HG03520 (cell line): ENCODE measurements around the gene ATG7.
"Not testable (repeated sequence)": the region's sequence is repeated elsewhere in the genome, so short reads cannot be mapped to it uniquely, and the experiment has no call there.

Experiments
- ATAC-seq: cut with Tn5 transposase; IDR thresholded peaks from one replicate; pipeline ENCODE4 v1.9.1; 2021; ENCODE audit warnings: mild to moderate bottlenecking, moderate library complexity; ENCODE audit not compliant: unreplicated experiment

The ATG7 gene

GRCh38 chr3:11384074-11384473 is 111.9 kb downstream of the ATG7 start:
- no peak for ATAC-seq

DNA sequence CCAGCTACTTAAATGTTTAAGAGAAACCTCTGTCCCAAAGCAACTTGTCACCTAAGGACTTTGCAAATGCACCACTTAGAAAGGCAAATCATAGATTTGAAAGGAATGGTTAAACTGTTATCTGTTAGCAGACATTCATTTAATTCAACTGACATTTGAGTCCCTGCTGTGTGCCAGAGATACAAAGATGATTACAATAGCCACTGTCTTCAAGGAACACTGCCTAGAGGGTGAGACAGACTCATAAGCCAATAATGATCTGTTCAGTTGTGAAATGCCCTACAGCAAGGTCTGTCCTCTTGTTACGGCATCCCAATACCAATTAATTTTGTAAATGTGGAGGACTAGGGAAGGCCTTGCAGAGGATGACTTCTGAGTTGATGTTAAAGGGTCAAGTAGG is 113.1 kb downstream of the ATG7 start:
- no peak for ATAC-seq

- ATAC-seq = no peak
These were observed 113.7 kb downstream of the ATG7 start for GRCh38 chr3:11385891-11386290.

GRCh38 chr3:11386465-11387113 is 114.4 kb downstream of the ATG7 start:
- ATAC-seq = no peak

- ATAC-seq = no peak
These were observed 117.4 kb downstream of the ATG7 start for GRCh38 chr3:11389386-11390268.

DNA sequence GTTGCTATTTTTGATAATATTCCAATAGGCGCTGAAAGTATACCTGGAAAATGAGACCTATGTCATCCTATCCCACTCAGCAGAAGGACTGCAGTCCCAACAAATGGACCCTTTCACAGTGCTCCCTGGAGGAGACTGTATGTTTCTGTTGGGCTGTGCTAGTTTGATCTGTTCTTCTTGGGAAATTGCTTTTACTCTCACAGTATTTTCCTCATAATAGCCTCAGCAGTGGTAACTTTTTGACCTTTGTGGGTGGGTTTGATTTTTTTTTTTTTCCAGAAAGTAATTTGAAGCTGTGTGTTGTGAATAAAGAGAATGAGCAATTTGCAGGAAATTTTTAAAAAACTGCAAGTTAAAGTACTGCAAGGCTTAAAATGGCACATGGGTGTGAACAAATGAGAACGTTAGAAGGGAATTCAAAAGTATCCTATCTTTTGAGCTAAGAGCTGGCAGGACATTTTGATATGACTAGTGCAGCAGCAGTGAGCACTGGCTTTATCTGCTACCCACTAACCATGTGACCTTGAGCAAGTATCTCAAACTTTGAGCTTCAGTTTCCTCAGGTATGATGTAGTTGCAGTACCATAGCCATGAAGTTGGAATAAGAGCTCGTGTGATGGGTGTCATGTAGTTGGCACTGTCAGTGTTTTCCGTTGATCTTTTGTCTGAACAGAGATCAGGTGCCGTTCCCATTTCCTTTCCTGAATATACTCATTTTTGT is 118.4 kb downstream of the ATG7 start:
- no peak for ATAC-seq

GRCh38 chr3:11391174-11391879 is 119.1 kb downstream of the ATG7 start:
- ATAC-seq = no peak

GRCh38 chr3:11392014-11392859 is 120.0 kb downstream of the ATG7 start:
- no peak for ATAC-seq

- ATAC-seq = no peak
These were observed 120.6 kb downstream of the ATG7 start for GRCh38 chr3:11392860-11393114.

DNA sequence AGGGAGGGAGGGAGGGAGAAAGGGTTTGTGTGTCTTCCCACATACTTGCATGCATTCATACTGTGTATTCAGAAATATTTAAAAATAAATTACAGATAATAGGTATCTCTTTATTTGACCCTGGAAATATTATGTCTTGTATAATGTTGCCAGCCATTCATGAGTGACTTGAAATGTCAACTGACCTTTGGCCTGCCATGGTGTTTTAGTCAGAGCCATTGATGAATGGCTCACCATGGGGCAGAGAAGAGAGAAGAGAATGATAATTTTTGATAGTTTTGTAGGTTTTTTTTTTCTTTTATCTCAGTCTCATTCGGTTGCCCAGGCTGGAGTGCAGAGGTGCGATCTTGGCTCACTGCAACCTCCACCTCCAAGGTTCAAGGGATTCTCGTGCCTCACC is 121.2 kb downstream of the ATG7 start:
- ATAC-seq = no peak

DNA sequence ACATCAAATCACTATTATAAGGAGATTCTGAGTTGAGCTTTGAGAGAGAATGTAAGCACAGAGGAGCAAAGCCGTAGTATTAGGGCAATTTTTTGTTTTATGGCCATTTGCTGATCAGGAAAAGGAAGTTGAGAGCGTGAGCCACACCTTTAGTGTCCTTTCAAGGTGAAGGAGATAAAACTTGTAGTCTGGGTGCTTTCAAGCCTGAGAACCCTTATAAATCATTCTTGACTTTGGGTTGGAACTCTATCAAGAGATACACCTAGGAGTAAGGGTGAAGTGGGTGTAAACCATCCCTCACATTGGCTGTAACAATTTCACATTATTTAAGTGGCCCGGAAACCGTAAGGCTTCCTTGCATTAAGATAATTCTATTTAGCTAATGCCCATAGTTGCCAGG is 122.2 kb downstream of the ATG7 start:
- ATAC-seq = no peak

DNA sequence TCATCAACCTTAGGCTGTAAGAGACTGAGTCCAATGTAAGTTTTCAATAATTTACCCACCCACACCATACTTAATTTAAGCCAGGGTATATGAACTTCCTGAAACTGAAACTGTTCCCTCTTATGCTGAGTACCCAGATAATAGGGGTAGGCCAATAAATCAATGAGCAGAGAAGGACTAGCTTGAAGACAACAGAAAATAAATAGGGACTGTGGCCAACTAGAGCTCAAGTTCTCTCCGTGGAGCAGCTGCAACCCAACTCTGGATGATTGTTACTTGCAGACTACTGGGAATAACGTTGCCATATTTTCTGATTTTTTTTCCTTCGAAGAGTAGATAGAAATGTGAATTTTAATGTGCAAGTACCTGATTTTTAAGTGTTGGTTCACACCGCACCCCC is 128.0 kb downstream of the ATG7 start:
- ATAC-seq = no peak

DNA sequence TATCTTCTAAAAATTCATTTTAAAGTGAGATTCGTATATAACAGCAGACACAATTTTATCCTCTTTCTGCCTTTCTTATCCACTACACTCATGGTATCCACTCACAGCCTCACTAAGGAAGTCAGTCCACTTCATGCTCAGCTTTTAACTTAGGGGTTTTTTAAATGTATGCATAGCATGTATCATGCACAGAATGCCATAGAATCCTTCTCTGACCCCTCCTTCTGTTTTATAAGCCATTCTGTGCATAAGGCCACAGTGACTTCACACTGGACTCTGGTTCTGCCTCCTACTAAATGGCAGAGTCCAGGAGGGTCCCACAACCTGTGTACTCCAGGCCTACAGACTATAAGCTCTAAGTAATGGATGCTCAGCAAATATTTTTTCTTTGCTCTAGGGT is 129.2 kb downstream of the ATG7 start:
- no peak for ATAC-seq

DNA sequence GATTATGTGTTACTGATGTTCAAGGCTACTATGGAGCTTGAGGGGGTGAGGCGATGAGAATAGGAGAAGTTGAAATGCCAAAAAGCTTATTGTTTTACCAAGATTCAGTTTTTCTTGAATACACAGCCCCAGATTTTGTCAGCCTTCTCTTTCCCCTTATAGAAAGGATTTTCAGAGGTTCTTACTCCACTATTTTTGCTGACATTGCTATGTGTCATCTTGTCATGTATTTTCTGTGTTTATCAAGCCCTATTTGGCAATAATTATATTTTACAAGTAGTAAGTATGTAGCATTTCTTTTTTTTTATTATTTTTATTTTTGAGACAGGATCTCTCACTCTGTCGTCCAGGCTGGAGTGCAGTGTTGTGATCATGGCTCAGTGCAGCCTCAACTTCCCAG is 133.1 kb downstream of the ATG7 start:
- no peak for ATAC-seq

GRCh38 chr3:11407644-11408043 is 135.4 kb downstream of the ATG7 start:
- ATAC-seq = no peak

- ATAC-seq = not testable (repeated sequence)
These were observed 136.2 kb downstream of the ATG7 start for GRCh38 chr3:11408324-11408859.

- no peak for ATAC-seq
These were observed 138.4 kb downstream of the ATG7 start for GRCh38 chr3:11410564-11410963.

GRCh38 chr3:11411956-11412355 is 139.8 kb downstream of the ATG7 start:
- no peak for ATAC-seq

GRCh38 chr3:11413071-11413470 is 140.9 kb downstream of the ATG7 start:
- no peak for ATAC-seq

GRCh38 chr3:11415099-11415498 is 142.9 kb downstream of the ATG7 start:
- ATAC-seq = no peak
